ENCODE measurements around the gene CDH10.

Gene CDH10

GRCh38 chr5:24633715-24634325, 11.0 kb downstream of the CDH10 start:
- H3K4me1 ChIP-seq (ENCODE audit: control insufficient read depth, insufficient read depth, low read length) = no peaks in the 10 kb centered on the region
- no peaks in the 10 kb centered on the region for H3K27me3 ChIP-seq (ENCODE audit: control insufficient read depth, insufficient read depth, low read length)
- no peaks in the 10 kb centered on the region for H3K36me3 ChIP-seq (ENCODE audit: control insufficient read depth, insufficient read depth, low read length)
- H3K9me3 ChIP-seq (ENCODE audit: control insufficient read depth, insufficient read depth, low read length) = no peaks in the 10 kb centered on the region
- no peak overlapping the region for H3K9ac ChIP-seq (ENCODE audit: low read depth, low read length)
- H3K4me3 ChIP-seq (ENCODE audit: low read depth, low read length) = no peak overlapping the region

GRCh38 chr5:24632353-24632752, 12.4 kb downstream of the CDH10 start:
- H3K36me3 ChIP-seq (ENCODE audit: control insufficient read depth, insufficient read depth, low read length) = no peaks in the 10 kb centered on the region
- H3K4me1 ChIP-seq (ENCODE audit: control insufficient read depth, insufficient read depth, low read length) = no peaks in the 10 kb centered on the region
- H3K9ac ChIP-seq (ENCODE audit: low read depth, low read length) = no peak overlapping the region
- H3K4me3 ChIP-seq (ENCODE audit: low read depth, low read length) = no peak overlapping the region
- no peaks in the 10 kb centered on the region for H3K9me3 ChIP-seq (ENCODE audit: control insufficient read depth, insufficient read depth, low read length)
- no peaks in the 10 kb centered on the region for H3K27me3 ChIP-seq (ENCODE audit: control insufficient read depth, insufficient read depth, low read length)

- Histone ChIP-seq H3K9ac (ENCODE audit: low read depth, low read length) (no peak overlapping the region), H3K4me1 (ENCODE audit: control insufficient read depth, insufficient read depth, low read length) (no peaks in the 10 kb centered on the region)
These were observed 13.9 kb downstream of the CDH10 start for GRCh38 chr5:24630918-24631317.

GRCh38 chr5:24629798-24630197, 15.0 kb downstream of the CDH10 start:
- Histone ChIP-seq H3K36me3 (ENCODE audit: control insufficient read depth, insufficient read depth, low read length) (no peaks in the 10 kb centered on the region), H3K27me3 (ENCODE audit: control insufficient read depth, insufficient read depth, low read length) (no peaks in the 10 kb centered on the region), H3K9ac (ENCODE audit: low read depth, low read length) (no peak overlapping the region), H3K4me3 (ENCODE audit: low read depth, low read length) (no peak overlapping the region), H3K9me3 (ENCODE audit: control insufficient read depth, insufficient read depth, low read length) (no peaks in the 10 kb centered on the region), H3K4me1 (ENCODE audit: control insufficient read depth, insufficient read depth, low read length) (no peaks in the 10 kb centered on the region)

More at GRCh38 chr5:24630918-24631317, 13.9 kb downstream of the CDH10 start:
- Histone ChIP-seq H3K4me3 (ENCODE audit: low read depth, low read length) (no peak overlapping the region), H3K36me3 (ENCODE audit: control insufficient read depth, insufficient read depth, low read length) (no peaks in the 10 kb centered on the region), H3K27me3 (ENCODE audit: control insufficient read depth, insufficient read depth, low read length) (no peaks in the 10 kb centered on the region), H3K9me3 (ENCODE audit: control insufficient read depth, insufficient read depth, low read length) (no peaks in the 10 kb centered on the region)

- no peaks in the 10 kb centered on the region for H3K27me3 ChIP-seq (ENCODE audit: control insufficient read depth, insufficient read depth, low read length)
- no peaks in the 10 kb centered on the region for H3K9me3 ChIP-seq (ENCODE audit: control insufficient read depth, insufficient read depth, low read length)
- no peaks in the 10 kb centered on the region for H3K36me3 ChIP-seq (ENCODE audit: control insufficient read depth, insufficient read depth, low read length)
- H3K4me3 ChIP-seq (ENCODE audit: low read depth, low read length) = no peak overlapping the region
- H3K9ac ChIP-seq (ENCODE audit: low read depth, low read length) = no peak overlapping the region
- H3K4me1 ChIP-seq (ENCODE audit: control insufficient read depth, insufficient read depth, low read length) = no peaks in the 10 kb centered on the region
These were observed 19.9 kb downstream of the CDH10 start for GRCh38 chr5:24624872-24625271.

GRCh38 chr5:24623624-24624023, 21.2 kb downstream of the CDH10 start:
- Histone ChIP-seq H3K27me3 (ENCODE audit: control insufficient read depth, insufficient read depth, low read length) (no peaks in the 10 kb centered on the region), H3K36me3 (ENCODE audit: control insufficient read depth, insufficient read depth, low read length) (no peaks in the 10 kb centered on the region), H3K9ac (ENCODE audit: low read depth, low read length) (no peak overlapping the region), H3K4me1 (ENCODE audit: control insufficient read depth, insufficient read depth, low read length) (no peaks in the 10 kb centered on the region), H3K9me3 (ENCODE audit: control insufficient read depth, insufficient read depth, low read length) (no peaks in the 10 kb centered on the region), H3K4me3 (ENCODE audit: low read depth, low read length) (no peak overlapping the region)

- Histone ChIP-seq H3K9ac (ENCODE audit: low read depth, low read length) (no peak overlapping the region), H3K27me3 (ENCODE audit: control insufficient read depth, insufficient read depth, low read length) (no peaks in the 10 kb centered on the region), H3K4me3 (ENCODE audit: low read depth, low read length) (no peak overlapping the region), H3K4me1 (ENCODE audit: control insufficient read depth, insufficient read depth, low read length) (no peaks in the 10 kb centered on the region), H3K36me3 (ENCODE audit: control insufficient read depth, insufficient read depth, low read length) (no peaks in the 10 kb centered on the region), H3K9me3 (ENCODE audit: control insufficient read depth, insufficient read depth, low read length) (no peaks in the 10 kb centered on the region)
These were observed 21.7 kb downstream of the CDH10 start for GRCh38 chr5:24623031-24623430.

GRCh38 chr5:24621792-24622191, 23.0 kb downstream of the CDH10 start:
- no peaks in the 10 kb centered on the region for H3K36me3 ChIP-seq (ENCODE audit: control insufficient read depth, insufficient read depth, low read length)
- H3K4me3 ChIP-seq (ENCODE audit: low read depth, low read length) = no peak overlapping the region
- no peak overlapping the region for H3K9ac ChIP-seq (ENCODE audit: low read depth, low read length)
- no peaks in the 10 kb centered on the region for H3K9me3 ChIP-seq (ENCODE audit: control insufficient read depth, insufficient read depth, low read length)
- H3K4me1 ChIP-seq (ENCODE audit: control insufficient read depth, insufficient read depth, low read length) = no peaks in the 10 kb centered on the region
- H3K27me3 ChIP-seq (ENCODE audit: control insufficient read depth, insufficient read depth, low read length) = no peaks in the 10 kb centered on the region

GRCh38 chr5:24616566-24616965, 28.2 kb downstream of the CDH10 start:
- no peaks in the 10 kb centered on the region for H3K4me1 ChIP-seq (ENCODE audit: control insufficient read depth, insufficient read depth, low read length)
- no peaks in the 10 kb centered on the region for H3K36me3 ChIP-seq (ENCODE audit: control insufficient read depth, insufficient read depth, low read length)
- no peaks in the 10 kb centered on the region for H3K27me3 ChIP-seq (ENCODE audit: control insufficient read depth, insufficient read depth, low read length)
- H3K9me3 ChIP-seq (ENCODE audit: control insufficient read depth, insufficient read depth, low read length) = no peaks in the 10 kb centered on the region
- no peak overlapping the region for H3K9ac ChIP-seq (ENCODE audit: low read depth, low read length)
- no peak overlapping the region for H3K4me3 ChIP-seq (ENCODE audit: low read depth, low read length)

GRCh38 chr5:24615159-24615558, 29.6 kb downstream of the CDH10 start:
- no peaks in the 10 kb centered on the region for H3K27me3 ChIP-seq (ENCODE audit: control insufficient read depth, insufficient read depth, low read length)
- no peak overlapping the region for H3K9ac ChIP-seq (ENCODE audit: low read depth, low read length)
- H3K36me3 ChIP-seq (ENCODE audit: control insufficient read depth, insufficient read depth, low read length) = no peaks in the 10 kb centered on the region
- H3K4me1 ChIP-seq (ENCODE audit: control insufficient read depth, insufficient read depth, low read length) = no peaks in the 10 kb centered on the region
- no peak overlapping the region for H3K4me3 ChIP-seq (ENCODE audit: low read depth, low read length)
- H3K9me3 ChIP-seq (ENCODE audit: control insufficient read depth, insufficient read depth, low read length) = no peaks in the 10 kb centered on the region

GRCh38 chr5:24609706-24610105, 35.1 kb downstream of the CDH10 start:
- H3K4me1 ChIP-seq (ENCODE audit: control insufficient read depth, insufficient read depth, low read length) = no peaks in the 10 kb centered on the region
- H3K36me3 ChIP-seq (ENCODE audit: control insufficient read depth, insufficient read depth, low read length) = no peaks in the 10 kb centered on the region
- H3K9me3 ChIP-seq (ENCODE audit: control insufficient read depth, insufficient read depth, low read length) = no peaks in the 10 kb centered on the region

GRCh38 chr5:24606971-24607370, 37.8 kb downstream of the CDH10 start:
- Histone ChIP-seq H3K36me3 (ENCODE audit: control insufficient read depth, insufficient read depth, low read length) (no peaks in the 10 kb centered on the region), H3K9ac (ENCODE audit: low read depth, low read length) (no peak overlapping the region), H3K27me3 (ENCODE audit: control insufficient read depth, insufficient read depth, low read length) (no peaks in the 10 kb centered on the region), H3K4me3 (ENCODE audit: low read depth, low read length) (no peak overlapping the region), H3K9me3 (ENCODE audit: control insufficient read depth, insufficient read depth, low read length) (no peaks in the 10 kb centered on the region), H3K4me1 (ENCODE audit: control insufficient read depth, insufficient read depth, low read length) (no peaks in the 10 kb centered on the region)

More at GRCh38 chr5:24609706-24610105, 35.1 kb downstream of the CDH10 start:
- H3K4me3 ChIP-seq (ENCODE audit: low read depth, low read length) = no peak overlapping the region
- no peak overlapping the region for H3K9ac ChIP-seq (ENCODE audit: low read depth, low read length)
- no peaks in the 10 kb centered on the region for H3K27me3 ChIP-seq (ENCODE audit: control insufficient read depth, insufficient read depth, low read length)

Data from iPS-15b (cell line).